Mesothelial cell of epicardium (in vitro differentiated cells): ENCODE measurements around the gene RAD51AP1. TPM values are rescaled to one million over a fixed set of nuclear protein-coding genes. Genes with fewer than 3 reads are reported as not detected.

ENCODE experiments used
- total RNA-seq: library from RNA; stranded (reverse); gene quantifications from 3 replicates; pipeline ENCODE4 v1.2.1, GENCODE V29; 2021

RAD51AP1 gene
- total RNA-seq, 1 donor from 2014 or later: 17.3 TPM

Other genes starting within 250 kb of the RAD51AP1 start
- 16.7 to 22.1 TPM (median 21.0 TPM) in 3 replicates for gene TIGAR, start 217.7 kb upstream of the RAD51AP1 start, total RNA-seq
- gene FGF23, start 159.2 kb upstream of the RAD51AP1 start, total RNA-seq: not detected in 3 replicates
- gene FGF6, start 93.1 kb upstream of the RAD51AP1 start, total RNA-seq: not detected in 3 replicates
- gene DYRK4, start 23.3 kb downstream of the RAD51AP1 start, total RNA-seq: 34.8 to 39.9 TPM (median 39.7 TPM) in 3 replicates
- 1.0 to 1.6 TPM (median 1.5 TPM) in 3 replicates for gene AKAP3, start 110.2 kb downstream of the RAD51AP1 start, total RNA-seq
- 76.6 to 93.8 TPM (median 76.8 TPM) in 3 replicates for gene NDUFA9, start 110.2 kb downstream of the RAD51AP1 start, total RNA-seq
- gene GALNT8, start 181.5 kb downstream of the RAD51AP1 start, total RNA-seq: 2.0 to 2.6 TPM (median 2.1 TPM) in 3 replicates